Measurements from ENCODE around the gene PPFIA1.

DNA sequence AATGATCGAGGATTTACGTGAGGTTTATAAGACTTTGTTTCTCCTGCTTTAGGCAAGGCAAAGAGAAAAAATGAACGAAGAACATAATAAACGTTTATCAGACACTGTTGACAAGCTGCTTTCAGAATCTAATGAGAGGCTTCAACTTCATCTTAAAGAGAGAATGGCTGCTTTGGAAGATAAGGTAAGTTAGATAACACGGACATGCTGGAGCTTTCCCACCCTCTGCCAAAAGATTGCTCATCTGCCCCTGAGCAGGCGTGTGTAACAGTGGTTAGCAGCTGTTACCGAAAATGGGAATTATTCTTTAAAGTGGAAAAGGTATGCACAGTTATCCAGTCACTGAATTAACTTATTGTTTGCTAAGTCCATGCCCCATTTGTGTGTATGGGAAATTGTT is 65.0 kb downstream of the PPFIA1 start:
- TF ChIP-seq, protein P1, sequence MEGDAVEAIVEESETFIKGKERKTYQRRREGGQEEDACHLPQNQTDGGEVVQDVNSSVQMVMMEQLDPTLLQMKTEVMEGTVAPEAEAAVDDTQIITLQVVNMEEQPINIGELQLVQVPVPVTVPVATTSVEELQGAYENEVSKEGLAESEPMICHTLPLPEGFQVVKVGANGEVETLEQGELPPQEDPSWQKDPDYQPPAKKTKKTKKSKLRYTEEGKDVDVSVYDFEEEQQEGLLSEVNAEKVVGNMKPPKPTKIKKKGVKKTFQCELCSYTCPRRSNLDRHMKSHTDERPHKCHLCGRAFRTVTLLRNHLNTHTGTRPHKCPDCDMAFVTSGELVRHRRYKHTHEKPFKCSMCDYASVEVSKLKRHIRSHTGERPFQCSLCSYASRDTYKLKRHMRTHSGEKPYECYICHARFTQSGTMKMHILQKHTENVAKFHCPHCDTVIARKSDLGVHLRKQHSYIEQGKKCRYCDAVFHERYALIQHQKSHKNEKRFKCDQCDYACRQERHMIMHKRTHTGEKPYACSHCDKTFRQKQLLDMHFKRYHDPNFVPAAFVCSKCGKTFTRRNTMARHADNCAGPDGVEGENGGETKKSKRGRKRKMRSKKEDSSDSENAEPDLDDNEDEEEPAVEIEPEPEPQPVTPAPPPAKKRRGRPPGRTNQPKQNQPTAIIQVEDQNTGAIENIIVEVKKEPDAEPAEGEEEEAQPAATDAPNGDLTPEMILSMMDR (IDR thresholded peaks at IDR 0.05), result no peak
- TF ChIP-seq POLR2A (IDR thresholded peaks at IDR 0.05), result no peak
